ENCODE data around the gene ACSF3. TPM values are rescaled to one million over a fixed set of nuclear protein-coding genes. Genes with fewer than 3 reads are reported as not detected.
"Not testable (repeated sequence)": the region's sequence is repeated elsewhere in the genome, so short reads cannot be mapped to it uniquely, and the experiment has no call there.

ACSF3 gene
- total RNA-seq, 1 donor from 2014 or later, result 21.7 TPM

- no peak for DNase-seq (ENCODE audit: extremely low read depth, low read depth, low spot score)
Observed at GRCh38 chr16:89155851-89156739, 62.4 kb downstream of the ACSF3 start.

- DNase-seq (ENCODE audit: extremely low read depth, low read depth, low spot score), result no peak
Observed at GRCh38 chr16:89156740-89157645, 63.3 kb downstream of the ACSF3 start.

- no peak for DNase-seq (ENCODE audit: extremely low read depth, low read depth, low spot score)
Observed at GRCh38 chr16:89157778-89158177, 64.1 kb downstream of the ACSF3 start.

GRCh38 chr16:89159066-89159849, 65.6 kb downstream of the ACSF3 start:
- no peak for DNase-seq (ENCODE audit: extremely low read depth, low read depth, low spot score)

- DNase-seq (ENCODE audit: extremely low read depth, low read depth, low spot score), result no peak
Observed at GRCh38 chr16:89159850-89160354, 66.2 kb downstream of the ACSF3 start.

- DNase-seq (ENCODE audit: extremely low read depth, low read depth, low spot score), result no peak
Observed at GRCh38 chr16:89160977-89161701, 67.5 kb downstream of the ACSF3 start.

GRCh38 chr16:89161763-89162713, 68.4 kb downstream of the ACSF3 start:
- no peak for DNase-seq (ENCODE audit: extremely low read depth, low read depth, low spot score)

- DNase-seq (ENCODE audit: extremely low read depth, low read depth, low spot score), result no peak
Observed at GRCh38 chr16:89163297-89163696, 69.6 kb downstream of the ACSF3 start.

- no peak for DNase-seq (ENCODE audit: extremely low read depth, low read depth, low spot score)
Observed at GRCh38 chr16:89164436-89164835, 70.8 kb downstream of the ACSF3 start.

GRCh38 chr16:89164847-89165680, 71.4 kb downstream of the ACSF3 start:
- no peak for DNase-seq (ENCODE audit: extremely low read depth, low read depth, low spot score)

GRCh38 chr16:89165681-89165979, 72.0 kb downstream of the ACSF3 start:
- not testable (repeated sequence) for DNase-seq (ENCODE audit: extremely low read depth, low read depth, low spot score)

- no peak for DNase-seq (ENCODE audit: extremely low read depth, low read depth, low spot score)
Observed at GRCh38 chr16:89166696-89167424, 73.2 kb downstream of the ACSF3 start.

- no peak for DNase-seq (ENCODE audit: extremely low read depth, low read depth, low spot score)
Observed at GRCh38 chr16:89167425-89167941, 73.8 kb downstream of the ACSF3 start.

GRCh38 chr16:89168381-89169189, 74.9 kb downstream of the ACSF3 start:
- no peak for DNase-seq (ENCODE audit: extremely low read depth, low read depth, low spot score)

GRCh38 chr16:89169778-89170177, 76.1 kb downstream of the ACSF3 start:
- no peak for DNase-seq (ENCODE audit: extremely low read depth, low read depth, low spot score)
